Liver (tissue), 9 donors: Measurements from ENCODE around the gene PTCD3. TPM values are rescaled to one million over a fixed set of nuclear protein-coding genes. Genes with fewer than 3 reads are reported as not detected.

Experiments used
- DNase-seq: peaks from one replicate; pipeline ENCODE4 v3.0.0-alpha.2; 2017; ENCODE audit warnings: low spot score
- H3K27ac ChIP-seq, 2 donors: one replicate each; pipeline ENCODE4 v1.7.0; 2013; ENCODE audit warnings: inconsistent platforms in 2 of 2, low read length in 2 of 2, control low read depth in 1 of 2, low read depth in 1 of 2, mild to moderate bottlenecking in 1 of 2
- H3K27me3 ChIP-seq, 4 donors: one replicate each; pipeline versions ENCODE4 v1.6.1 to v1.7.0; 2013; ENCODE audit warnings: low read length in 3 of 4, inconsistent platforms in 1 of 4, mild to moderate bottlenecking in 1 of 4, moderate library complexity in 1 of 4; ENCODE audit not compliant: control insufficient read depth in 4 of 4, insufficient read depth in 4 of 4
- H3K36me3 ChIP-seq, 4 donors: one replicate each; pipeline versions ENCODE4 v1.6.1 to v1.7.0; 2013; ENCODE audit warnings: low read length in 3 of 4, mild to moderate bottlenecking in 3 of 4, low read depth in 1 of 4, moderate library complexity in 1 of 4; ENCODE audit not compliant: control insufficient read depth in 4 of 4, insufficient read depth in 3 of 4
- H3K4me1 ChIP-seq, 4 donors: one replicate each; pipeline versions ENCODE4 v1.6.1 to v1.7.0; 2013; ENCODE audit warnings: low read length in 3 of 4, mild to moderate bottlenecking in 3 of 4, moderate library complexity in 1 of 4; ENCODE audit not compliant: control insufficient read depth in 4 of 4, insufficient read depth in 4 of 4
- H3K4me3 ChIP-seq, 3 donors: one replicate each; pipeline versions ENCODE4 v1.6.1 to v1.7.0; 2013; ENCODE audit warnings: low read length in 3 of 3, control low read depth in 1 of 3, low read depth in 1 of 3, mild to moderate bottlenecking in 1 of 3
- H3K9ac ChIP-seq, 2 donors: one replicate each; pipeline ENCODE4 v1.7.0; 2013; ENCODE audit warnings: low read length in 2 of 2, mild to moderate bottlenecking in 2 of 2, moderate library complexity in 2 of 2, control low read depth in 1 of 2, low read depth in 1 of 2
- H3K9me3 ChIP-seq, 4 donors: one replicate each; pipeline versions ENCODE4 v1.6.1 to v1.7.0; 2013; ENCODE audit warnings: low read length in 3 of 4; ENCODE audit not compliant: control insufficient read depth in 4 of 4
- FOXA1 ChIP-seq: IDR thresholded peaks from 2 replicates; pipeline ENCODE4 v1.6.1; 2016; ENCODE audit warnings: antibody characterized with exemption
- FOXA2 ChIP-seq: IDR thresholded peaks from 2 replicates; pipeline ENCODE4 v1.6.1; 2016; ENCODE audit warnings: antibody characterized with exemption
- GABPA ChIP-seq, 2 donors: IDR thresholded peaks in 1 of 2; conservative IDR thresholded peaks in 1 of 2; 2 replicates each; pipeline ENCODE4 v1.6.1; 2016; ENCODE audit warnings: antibody characterized with exemption in 2 of 2, mild to moderate bottlenecking in 1 of 2, moderate library complexity in 1 of 2
- HNF4G ChIP-seq: IDR thresholded peaks from 2 replicates; pipeline ENCODE4 v1.6.1; 2016; ENCODE audit warnings: antibody characterized with exemption
- NR2F2 ChIP-seq: IDR thresholded peaks from 2 replicates; pipeline ENCODE4 v1.6.1; 2016; ENCODE audit warnings: antibody characterized with exemption
- RAD21 ChIP-seq, 2 donors: IDR thresholded peaks; 2 replicates each; pipeline ENCODE4 v1.6.1; 2016; ENCODE audit warnings: antibody characterized with exemption in 2 of 2, mild to moderate bottlenecking in 2 of 2
- RXRA ChIP-seq, 2 donors: IDR thresholded peaks; 2 replicates each; pipeline ENCODE4 v1.6.1; 2017 to 2018; ENCODE audit warnings: antibody characterized with exemption in 2 of 2, mild to moderate bottlenecking in 1 of 2
- SP1 ChIP-seq: IDR thresholded peaks from 2 replicates; pipeline ENCODE4 v1.6.1; 2018; ENCODE audit warnings: antibody characterized with exemption, mild to moderate bottlenecking
- TAF1 ChIP-seq: conservative IDR thresholded peaks from 2 replicates; pipeline ENCODE4 v1.6.1; 2016; ENCODE audit warnings: antibody characterized with exemption, mild to moderate bottlenecking
- YY1 ChIP-seq: IDR thresholded peaks from 2 replicates; pipeline ENCODE4 v1.6.1; 2016; ENCODE audit warnings: antibody characterized with exemption, mild to moderate bottlenecking
- WGBS: extraction: QIAGEN DNeasy Blood & Tissue Kit; methylation state at CpG from one replicate; pipeline ENCODE4 v1.1.7; 2013; 5-methylcytosine and 5-hydroxymethylcytosine counted together
- polyA plus RNA-seq, 2 donors: library from polyadenylated mRNA; stranded (reverse) in 1 of 2; unstranded in 1 of 2; fragments of 200-250 nt in 1 of 2; fragments of >200 nt in 1 of 2; fragmentation: Nextera tagmentation in 1 of 2; extraction: Ambion mirVana in 1 of 2; gene quantifications; one replicate each; pipeline versions ENCODE4 v1.2.1 to v1.2.3, GENCODE V29; 2013 to 2015
- total RNA-seq, 2 donors: library from RNA; depleted of rRNA; stranded (reverse); fragments of >200 nt; gene quantifications; one replicate each; pipeline ENCODE4 v1.2.3, GENCODE V29; 2014
- TF ChIP-seq, protein P1 (sequence below): fragments of 150-350 bp; IDR thresholded peaks from 2 replicates; pipeline ENCODE4 v1.5.1; 2017; ENCODE audit warnings: improper control_type of control experiment, low read depth, low read length; ENCODE audit not compliant: missing input control
- TF ChIP-seq, protein P2 (sequence below): IDR thresholded peaks from 2 replicates; pipeline ENCODE4 v1.6.1; 2016; ENCODE audit warnings: antibody characterized with exemption
- TF ChIP-seq, protein P3 (sequence below): IDR thresholded peaks from 2 replicates; pipeline ENCODE4 v1.6.1; 2016; ENCODE audit warnings: antibody characterized with exemption, mild to moderate bottlenecking
- TF ChIP-seq, protein P4 (sequence below): IDR thresholded peaks from 2 replicates; pipeline ENCODE4 v1.6.1; 2016; ENCODE audit warnings: antibody characterized with exemption
- TF ChIP-seq, protein P5 (sequence below): IDR thresholded peaks from 2 replicates; pipeline ENCODE4 v1.6.1; 2016; ENCODE audit warnings: antibody characterized with exemption
- donor health status: healthy.
- donor health status: healthy.
- donor health status: healthy.
- donor health status: healthy.
- donor health status: healthy.

The PTCD3 gene
- total and polyA plus RNA-seq, 4 donors: 25.5 to 74.6 (median 45.2) TPM

DNA sequence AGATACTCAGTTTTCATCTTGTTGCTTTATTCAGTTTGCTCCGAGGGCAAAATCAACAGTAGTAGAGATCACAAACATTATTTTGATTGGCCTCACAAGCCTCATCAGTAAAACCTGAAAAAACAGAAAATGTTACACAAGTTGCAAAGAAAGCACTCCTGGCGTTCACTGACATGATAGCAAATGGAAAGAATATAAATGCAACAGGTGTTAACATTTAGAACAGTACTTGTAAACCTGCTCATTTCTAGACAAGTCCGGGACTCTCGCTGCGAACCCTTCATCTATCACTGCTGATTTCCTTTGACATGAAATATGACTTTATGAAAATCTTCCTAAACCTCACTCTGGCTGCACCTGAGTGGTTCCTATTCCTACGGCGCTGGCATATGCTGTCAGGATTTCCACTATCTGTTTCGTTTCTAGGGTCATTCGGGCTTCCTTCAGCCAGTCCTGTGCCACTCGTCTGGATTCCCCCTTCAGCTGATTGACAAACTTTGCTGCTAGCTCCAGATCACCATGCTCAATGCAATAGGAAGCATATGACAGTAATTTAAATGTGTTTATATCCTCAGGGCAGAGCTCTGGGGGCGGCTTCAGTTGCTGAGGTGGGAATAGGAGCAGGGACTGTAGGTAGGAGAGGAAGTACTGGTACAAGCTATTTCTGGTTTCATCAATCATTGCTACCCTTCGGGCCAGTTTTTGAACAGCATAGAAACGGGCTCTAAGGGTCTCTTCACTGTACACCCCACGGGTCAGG is 38.1 kb downstream of the PTCD3 start:
- Histone ChIP-seq H3K36me3 (peaks cover 7 to 76% (median 67%) of the 10 kb centered on the region in 4 donors), H3K4me3 (no peak overlapping the region), H3K9ac (no peak overlapping the region), H3K27ac (no peak overlapping the region), H3K9me3 (no peaks in the 10 kb centered on the region), H3K4me1 (no peaks in the 10 kb centered on the region), H3K27me3 (no peaks in the 10 kb centered on the region)
- TF ChIP-seq, protein P1, sequence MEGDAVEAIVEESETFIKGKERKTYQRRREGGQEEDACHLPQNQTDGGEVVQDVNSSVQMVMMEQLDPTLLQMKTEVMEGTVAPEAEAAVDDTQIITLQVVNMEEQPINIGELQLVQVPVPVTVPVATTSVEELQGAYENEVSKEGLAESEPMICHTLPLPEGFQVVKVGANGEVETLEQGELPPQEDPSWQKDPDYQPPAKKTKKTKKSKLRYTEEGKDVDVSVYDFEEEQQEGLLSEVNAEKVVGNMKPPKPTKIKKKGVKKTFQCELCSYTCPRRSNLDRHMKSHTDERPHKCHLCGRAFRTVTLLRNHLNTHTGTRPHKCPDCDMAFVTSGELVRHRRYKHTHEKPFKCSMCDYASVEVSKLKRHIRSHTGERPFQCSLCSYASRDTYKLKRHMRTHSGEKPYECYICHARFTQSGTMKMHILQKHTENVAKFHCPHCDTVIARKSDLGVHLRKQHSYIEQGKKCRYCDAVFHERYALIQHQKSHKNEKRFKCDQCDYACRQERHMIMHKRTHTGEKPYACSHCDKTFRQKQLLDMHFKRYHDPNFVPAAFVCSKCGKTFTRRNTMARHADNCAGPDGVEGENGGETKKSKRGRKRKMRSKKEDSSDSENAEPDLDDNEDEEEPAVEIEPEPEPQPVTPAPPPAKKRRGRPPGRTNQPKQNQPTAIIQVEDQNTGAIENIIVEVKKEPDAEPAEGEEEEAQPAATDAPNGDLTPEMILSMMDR: no peak
- TF ChIP-seq HNF4G (no peak), FOXA1 (no peak), RXRA (IDR thresholded peaks at IDR 0.05) (no peak), RAD21 (IDR thresholded peaks at IDR 0.05) (no peak), FOXA2 (no peak), SP1 (no peak), YY1 (no peak)
- TF ChIP-seq, protein P2, sequence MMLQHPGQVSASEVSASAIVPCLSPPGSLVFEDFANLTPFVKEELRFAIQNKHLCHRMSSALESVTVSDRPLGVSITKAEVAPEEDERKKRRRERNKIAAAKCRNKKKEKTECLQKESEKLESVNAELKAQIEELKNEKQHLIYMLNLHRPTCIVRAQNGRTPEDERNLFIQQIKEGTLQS: no peak
- TF ChIP-seq, protein P3, sequence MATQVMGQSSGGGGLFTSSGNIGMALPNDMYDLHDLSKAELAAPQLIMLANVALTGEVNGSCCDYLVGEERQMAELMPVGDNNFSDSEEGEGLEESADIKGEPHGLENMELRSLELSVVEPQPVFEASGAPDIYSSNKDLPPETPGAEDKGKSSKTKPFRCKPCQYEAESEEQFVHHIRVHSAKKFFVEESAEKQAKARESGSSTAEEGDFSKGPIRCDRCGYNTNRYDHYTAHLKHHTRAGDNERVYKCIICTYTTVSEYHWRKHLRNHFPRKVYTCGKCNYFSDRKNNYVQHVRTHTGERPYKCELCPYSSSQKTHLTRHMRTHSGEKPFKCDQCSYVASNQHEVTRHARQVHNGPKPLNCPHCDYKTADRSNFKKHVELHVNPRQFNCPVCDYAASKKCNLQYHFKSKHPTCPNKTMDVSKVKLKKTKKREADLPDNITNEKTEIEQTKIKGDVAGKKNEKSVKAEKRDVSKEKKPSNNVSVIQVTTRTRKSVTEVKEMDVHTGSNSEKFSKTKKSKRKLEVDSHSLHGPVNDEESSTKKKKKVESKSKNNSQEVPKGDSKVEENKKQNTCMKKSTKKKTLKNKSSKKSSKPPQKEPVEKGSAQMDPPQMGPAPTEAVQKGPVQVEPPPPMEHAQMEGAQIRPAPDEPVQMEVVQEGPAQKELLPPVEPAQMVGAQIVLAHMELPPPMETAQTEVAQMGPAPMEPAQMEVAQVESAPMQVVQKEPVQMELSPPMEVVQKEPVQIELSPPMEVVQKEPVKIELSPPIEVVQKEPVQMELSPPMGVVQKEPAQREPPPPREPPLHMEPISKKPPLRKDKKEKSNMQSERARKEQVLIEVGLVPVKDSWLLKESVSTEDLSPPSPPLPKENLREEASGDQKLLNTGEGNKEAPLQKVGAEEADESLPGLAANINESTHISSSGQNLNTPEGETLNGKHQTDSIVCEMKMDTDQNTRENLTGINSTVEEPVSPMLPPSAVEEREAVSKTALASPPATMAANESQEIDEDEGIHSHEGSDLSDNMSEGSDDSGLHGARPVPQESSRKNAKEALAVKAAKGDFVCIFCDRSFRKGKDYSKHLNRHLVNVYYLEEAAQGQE: no peak
- TF ChIP-seq, protein P4, sequence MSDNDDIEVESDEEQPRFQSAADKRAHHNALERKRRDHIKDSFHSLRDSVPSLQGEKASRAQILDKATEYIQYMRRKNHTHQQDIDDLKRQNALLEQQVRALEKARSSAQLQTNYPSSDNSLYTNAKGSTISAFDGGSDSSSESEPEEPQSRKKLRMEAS: no peak
- WGBS: 92% methylated on average over 14 of the region's 14 CpGs
- no peak for DNase-seq

DNA sequence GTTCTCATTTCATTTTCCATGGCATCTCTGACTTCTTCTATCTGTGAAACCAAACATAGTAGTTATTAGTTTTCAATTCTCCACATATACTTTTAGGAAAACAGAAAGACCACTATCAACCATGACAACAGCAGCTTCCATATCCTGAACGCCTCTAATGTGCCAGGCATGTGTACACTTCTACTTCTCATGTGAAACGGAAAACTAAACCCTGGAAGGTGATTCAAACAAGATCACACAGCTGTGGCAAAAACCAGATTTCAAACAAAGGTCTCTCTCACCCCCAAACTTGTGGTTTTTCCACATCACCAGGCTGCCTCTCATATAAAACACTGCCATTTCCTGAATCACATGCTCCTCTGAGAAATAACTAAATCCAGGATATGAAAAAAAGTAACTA is 41.8 kb downstream of the PTCD3 start:
- DNase-seq: no peak
- H3K36me3 ChIP-seq: peaks cover 8 to 77% (median 68%) of the 10 kb centered on the region in 4 donors
- TF ChIP-seq, protein P2: no peak
- TF ChIP-seq TAF1 (no peak), FOXA2 (no peak), GABPA (IDR thresholded peaks at IDR 0.05 in 1 of 2, conservative IDR thresholded peaks at IDR 0.05 in 1 of 2) (no peak), FOXA1 (no peak), RXRA (IDR thresholded peaks at IDR 0.05) (no peak), YY1 (no peak), NR2F2 (no peak)
- TF ChIP-seq, protein P5, sequence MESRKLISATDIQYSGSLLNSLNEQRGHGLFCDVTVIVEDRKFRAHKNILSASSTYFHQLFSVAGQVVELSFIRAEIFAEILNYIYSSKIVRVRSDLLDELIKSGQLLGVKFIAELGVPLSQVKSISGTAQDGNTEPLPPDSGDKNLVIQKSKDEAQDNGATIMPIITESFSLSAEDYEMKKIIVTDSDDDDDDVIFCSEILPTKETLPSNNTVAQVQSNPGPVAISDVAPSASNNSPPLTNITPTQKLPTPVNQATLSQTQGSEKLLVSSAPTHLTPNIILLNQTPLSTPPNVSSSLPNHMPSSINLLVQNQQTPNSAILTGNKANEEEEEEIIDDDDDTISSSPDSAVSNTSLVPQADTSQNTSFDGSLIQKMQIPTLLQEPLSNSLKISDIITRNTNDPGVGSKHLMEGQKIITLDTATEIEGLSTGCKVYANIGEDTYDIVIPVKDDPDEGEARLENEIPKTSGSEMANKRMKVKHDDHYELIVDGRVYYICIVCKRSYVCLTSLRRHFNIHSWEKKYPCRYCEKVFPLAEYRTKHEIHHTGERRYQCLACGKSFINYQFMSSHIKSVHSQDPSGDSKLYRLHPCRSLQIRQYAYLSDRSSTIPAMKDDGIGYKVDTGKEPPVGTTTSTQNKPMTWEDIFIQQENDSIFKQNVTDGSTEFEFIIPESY: no peak
- TF ChIP-seq, protein P3: no peak
- 95% methylated on average over 2 of the region's 2 CpGs for WGBS
- no peaks in the 10 kb centered on the region for H3K4me1 ChIP-seq
- no peak overlapping the region for H3K27ac ChIP-seq
- H3K9me3 ChIP-seq: no peaks in the 10 kb centered on the region
- no peak overlapping the region for H3K9ac ChIP-seq
- no peak overlapping the region for H3K4me3 ChIP-seq
- H3K27me3 ChIP-seq: no peaks in the 10 kb centered on the region
